HepG2 (cell line): Measurements from ENCODE around the gene DNASE2. TPM values are rescaled to one million over a fixed set of nuclear protein-coding genes. Genes with fewer than 3 reads are reported as not detected.

Experiments
- ARNT ChIP-seq: fragments of 450-650 bp; IDR thresholded peaks from 2 replicates; pipeline ENCODE4 v1.6.1; 2017
- ATF7-NPFF ChIP-seq: sonication (generic); formaldehyde crosslinking; IDR thresholded peaks from 2 replicates; pipeline ENCODE4 v1.8.1; 2023; ENCODE audit warnings: mild to moderate bottlenecking, low read depth, missing genetic modification reagents, moderate library complexity
- CHCHD3 ChIP-seq: sonication (generic); formaldehyde crosslinking; IDR thresholded peaks from 2 replicates; pipeline ENCODE4 v1.8.0; 2022; ENCODE audit warnings: mild to moderate bottlenecking, missing genetic modification reagents, moderate library complexity
- ETV6 ChIP-seq: sonication (generic); formaldehyde crosslinking; conservative IDR thresholded peaks from 2 replicates; pipeline ENCODE4 v1.4.0; 2020; ENCODE audit warnings: missing genetic modification reagents
- KDM5A ChIP-seq: fragments of 200-600 bp; sonication (generic); IDR thresholded peaks from 2 replicates; pipeline ENCODE4 v1.7.0; 2018; ENCODE audit warnings: antibody characterized with exemption, mild to moderate bottlenecking, low read length, borderline replicate concordance
- KLF9 ChIP-seq: IDR thresholded peaks from 2 replicates; pipeline ENCODE4 v1.6.1; 2016; ENCODE audit warnings: low read depth
- SOX5 ChIP-seq: IDR thresholded peaks from 2 replicates; pipeline ENCODE4 v1.6.1; 2016; ENCODE audit warnings: borderline replicate concordance
- TP53 ChIP-seq: sonication (generic); formaldehyde crosslinking; conservative IDR thresholded peaks from 2 replicates; pipeline ENCODE4 v1.4.0; 2020; ENCODE audit warnings: missing genetic modification reagents
- U2AF2 ChIP-seq: fragments of 200-400 bp; formaldehyde crosslinking; IDR thresholded peaks from 2 replicates; pipeline ENCODE4 v1.6.1; 2017; ENCODE audit warnings: low read depth, mild to moderate bottlenecking, low read length
- ZNF367 ChIP-seq: sonication (generic); formaldehyde crosslinking; IDR thresholded peaks from 2 replicates; pipeline ENCODE4 v1.4.0; 2020; ENCODE audit warnings: missing genetic modification reagents, borderline replicate concordance
- ZNF724P ChIP-seq: sonication (generic); formaldehyde crosslinking; IDR thresholded peaks from 2 replicates; pipeline ENCODE4 v1.8.0; 2022; ENCODE audit warnings: missing genetic modification reagents, borderline replicate concordance
- ZNF768 ChIP-seq: sonication (generic); formaldehyde crosslinking; IDR thresholded peaks from 2 replicates; pipeline ENCODE4 v1.4.0; 2020; ENCODE audit warnings: missing genetic modification reagents
- ZNF790 ChIP-seq: sonication (generic); formaldehyde crosslinking; IDR thresholded peaks from 2 replicates; pipeline ENCODE4 v1.8.0; 2022; ENCODE audit warnings: missing genetic modification reagents, mild to moderate bottlenecking, borderline replicate concordance
- ZSCAN12 ChIP-seq: sonication (generic); formaldehyde crosslinking; IDR thresholded peaks from 2 replicates; pipeline ENCODE4 v1.9.0; 2021; ENCODE audit warnings: mild to moderate bottlenecking, missing genetic modification reagents
- polyA plus RNA-seq, 8 experiments: library from polyadenylated mRNA; depleted of rRNA in 3 of 8; stranded (reverse) in 7 of 8; unstranded in 1 of 8; fragments of >200 nt; fragmentation: Illumina TruSeq in 4 of 8; extraction: Trizol in 4 of 8; gene quantifications; 2 replicates each; pipeline versions ENCODE4 v1.2.1 to v1.2.3, GENCODE V29; 2011 to 2016; ENCODE audit warnings: low read depth in 4 of 8, missing spikeins in 1 of 8, mixed read lengths in 1 of 8; ENCODE audit not compliant: insufficient read depth in 1 of 8
- total RNA-seq, 5 experiments: library from RNA; depleted of rRNA; stranded (reverse); fragments of >200 nt; fragmentation: Illumina TruSeq; extraction: Trizol; gene quantifications; 2 replicates each; pipeline ENCODE4 v1.2.3, GENCODE V29; 2016; ENCODE audit warnings: low read depth in 1 of 5
- TF ChIP-seq, protein P1 (sequence below): sonication (generic); formaldehyde crosslinking; IDR thresholded peaks from 2 replicates; pipeline ENCODE4 v1.5.0; 2020; ENCODE audit warnings: mild to moderate bottlenecking, missing genetic modification reagents
- TF ChIP-seq, protein P2 (sequence below): IDR thresholded peaks from 2 replicates; pipeline ENCODE4 v1.6.1; 2016; ENCODE audit warnings: control low read depth
- TF ChIP-seq, protein P3 (sequence below): sonication (generic); formaldehyde crosslinking; IDR thresholded peaks from 2 replicates; pipeline ENCODE4 v1.4.0; 2020; ENCODE audit warnings: missing genetic modification reagents
- TF ChIP-seq, protein P4 (sequence below): sonication (generic); formaldehyde crosslinking; IDR thresholded peaks from 2 replicates; pipeline ENCODE4 v1.5.0; 2020; ENCODE audit warnings: missing genetic modification reagents
- TF ChIP-seq, protein P5 (sequence below): sonication (generic); formaldehyde crosslinking; IDR thresholded peaks from 2 replicates; pipeline ENCODE4 v1.4.0; 2020; ENCODE audit warnings: missing genetic modification reagents, borderline replicate concordance

The DNASE2 gene
- total and polyA plus RNA-seq, 2 of the 13 experiments (the other 11 are each of a cell fraction or from before 2014, with no cell fraction given), result 7.5 to 16.2 TPM

DNA sequence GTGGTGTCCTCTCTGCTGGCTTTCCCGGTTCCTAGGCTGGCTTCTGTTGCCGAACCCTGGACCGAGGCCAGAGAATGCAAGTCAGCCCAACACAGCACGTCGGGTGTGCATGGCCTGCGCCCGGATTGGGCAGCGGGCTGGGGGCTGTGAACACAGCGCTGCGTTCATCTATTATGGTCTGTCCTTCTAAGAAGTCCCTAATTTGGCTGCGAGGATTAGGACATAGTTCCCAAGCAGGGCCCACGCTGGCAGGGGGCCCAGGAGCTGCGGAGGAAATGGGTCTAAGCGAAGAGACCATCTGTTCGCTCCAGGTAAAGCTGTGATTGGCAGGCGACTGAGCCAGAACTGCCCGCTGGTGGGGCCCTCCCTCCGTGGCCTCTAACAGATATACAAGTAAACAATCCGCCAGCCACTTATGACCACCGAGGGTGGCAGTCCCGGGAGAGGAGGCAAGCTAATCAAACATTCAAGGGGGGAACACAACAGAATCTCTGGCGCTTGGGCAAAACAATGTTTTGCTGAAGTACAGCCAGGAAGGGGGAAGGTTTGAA is 31.8 kb upstream of the DNASE2 start (continued):
- TF ChIP-seq, protein P1, sequence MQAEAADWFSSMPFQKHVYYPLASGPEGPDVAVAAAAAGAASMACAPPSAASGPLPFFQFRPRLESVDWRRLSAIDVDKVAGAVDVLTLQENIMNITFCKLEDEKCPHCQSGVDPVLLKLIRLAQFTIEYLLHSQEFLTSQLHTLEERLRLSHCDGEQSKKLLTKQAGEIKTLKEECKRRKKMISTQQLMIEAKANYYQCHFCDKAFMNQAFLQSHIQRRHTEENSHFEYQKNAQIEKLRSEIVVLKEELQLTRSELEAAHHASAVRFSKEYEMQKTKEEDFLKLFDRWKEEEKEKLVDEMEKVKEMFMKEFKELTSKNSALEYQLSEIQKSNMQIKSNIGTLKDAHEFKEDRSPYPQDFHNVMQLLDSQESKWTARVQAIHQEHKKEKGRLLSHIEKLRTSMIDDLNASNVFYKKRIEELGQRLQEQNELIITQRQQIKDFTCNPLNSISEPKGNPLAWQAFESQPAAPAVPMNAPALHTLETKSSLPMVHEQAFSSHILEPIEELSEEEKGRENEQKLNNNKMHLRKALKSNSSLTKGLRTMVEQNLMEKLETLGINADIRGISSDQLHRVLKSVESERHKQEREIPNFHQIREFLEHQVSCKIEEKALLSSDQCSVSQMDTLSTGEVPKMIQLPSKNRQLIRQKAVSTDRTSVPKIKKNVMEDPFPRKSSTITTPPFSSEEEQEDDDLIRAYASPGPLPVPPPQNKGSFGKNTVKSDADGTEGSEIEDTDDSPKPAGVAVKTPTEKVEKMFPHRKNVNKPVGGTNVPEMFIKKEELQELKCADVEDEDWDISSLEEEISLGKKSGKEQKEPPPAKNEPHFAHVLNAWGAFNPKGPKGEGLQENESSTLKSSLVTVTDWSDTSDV (CRISPR knock-in tag), result no peak
- TF ChIP-seq ZNF790 (no peak), ARNT (no peak), ZNF367 (no peak), TP53 (no peak), U2AF2 (no peak), ETV6 (no peak), ZNF724P (no peak), ZSCAN12 (no peak), KDM5A (no peak), SOX5 (CRISPR knock-in tag) (peak; percentile 29; the same call in 1 of the 2 replicates), ATF7-NPFF (CRISPR knock-in tag) (no peak), KLF9 (no peak), CHCHD3 (CRISPR knock-in tag) (no peak), ZNF768 (peak; percentile 45; the same call in 1 of the 2 replicates)
- TF ChIP-seq, protein P2, sequence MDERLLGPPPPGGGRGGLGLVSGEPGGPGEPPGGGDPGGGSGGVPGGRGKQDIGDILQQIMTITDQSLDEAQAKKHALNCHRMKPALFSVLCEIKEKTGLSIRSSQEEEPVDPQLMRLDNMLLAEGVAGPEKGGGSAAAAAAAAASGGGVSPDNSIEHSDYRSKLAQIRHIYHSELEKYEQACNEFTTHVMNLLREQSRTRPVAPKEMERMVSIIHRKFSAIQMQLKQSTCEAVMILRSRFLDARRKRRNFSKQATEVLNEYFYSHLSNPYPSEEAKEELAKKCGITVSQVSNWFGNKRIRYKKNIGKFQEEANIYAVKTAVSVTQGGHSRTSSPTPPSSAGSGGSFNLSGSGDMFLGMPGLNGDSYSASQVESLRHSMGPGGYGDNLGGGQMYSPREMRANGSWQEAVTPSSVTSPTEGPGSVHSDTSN (CRISPR knock-in tag), result peak; percentile 83
- TF ChIP-seq, protein P3, sequence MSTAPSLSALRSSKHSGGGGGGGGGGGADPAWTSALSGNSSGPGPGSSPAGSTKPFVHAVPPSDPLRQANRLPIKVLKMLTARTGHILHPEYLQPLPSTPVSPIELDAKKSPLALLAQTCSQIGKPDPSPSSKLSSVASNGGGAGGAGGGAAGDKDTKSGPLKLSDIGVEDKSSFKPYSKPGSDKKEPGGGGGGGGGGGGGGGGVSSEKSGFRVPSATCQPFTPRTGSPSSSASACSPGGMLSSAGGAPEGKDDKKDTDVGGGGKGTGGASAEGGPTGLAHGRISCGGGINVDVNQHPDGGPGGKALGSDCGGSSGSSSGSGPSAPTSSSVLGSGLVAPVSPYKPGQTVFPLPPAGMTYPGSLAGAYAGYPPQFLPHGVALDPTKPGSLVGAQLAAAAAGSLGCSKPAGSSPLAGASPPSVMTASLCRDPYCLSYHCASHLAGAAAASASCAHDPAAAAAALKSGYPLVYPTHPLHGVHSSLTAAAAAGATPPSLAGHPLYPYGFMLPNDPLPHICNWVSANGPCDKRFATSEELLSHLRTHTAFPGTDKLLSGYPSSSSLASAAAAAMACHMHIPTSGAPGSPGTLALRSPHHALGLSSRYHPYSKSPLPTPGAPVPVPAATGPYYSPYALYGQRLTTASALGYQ (CRISPR knock-in tag), result no peak
- TF ChIP-seq, protein P4, sequence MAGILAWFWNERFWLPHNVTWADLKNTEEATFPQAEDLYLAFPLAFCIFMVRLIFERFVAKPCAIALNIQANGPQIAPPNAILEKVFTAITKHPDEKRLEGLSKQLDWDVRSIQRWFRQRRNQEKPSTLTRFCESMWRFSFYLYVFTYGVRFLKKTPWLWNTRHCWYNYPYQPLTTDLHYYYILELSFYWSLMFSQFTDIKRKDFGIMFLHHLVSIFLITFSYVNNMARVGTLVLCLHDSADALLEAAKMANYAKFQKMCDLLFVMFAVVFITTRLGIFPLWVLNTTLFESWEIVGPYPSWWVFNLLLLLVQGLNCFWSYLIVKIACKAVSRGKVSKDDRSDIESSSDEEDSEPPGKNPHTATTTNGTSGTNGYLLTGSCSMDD, result no peak
- TF ChIP-seq, protein P5, sequence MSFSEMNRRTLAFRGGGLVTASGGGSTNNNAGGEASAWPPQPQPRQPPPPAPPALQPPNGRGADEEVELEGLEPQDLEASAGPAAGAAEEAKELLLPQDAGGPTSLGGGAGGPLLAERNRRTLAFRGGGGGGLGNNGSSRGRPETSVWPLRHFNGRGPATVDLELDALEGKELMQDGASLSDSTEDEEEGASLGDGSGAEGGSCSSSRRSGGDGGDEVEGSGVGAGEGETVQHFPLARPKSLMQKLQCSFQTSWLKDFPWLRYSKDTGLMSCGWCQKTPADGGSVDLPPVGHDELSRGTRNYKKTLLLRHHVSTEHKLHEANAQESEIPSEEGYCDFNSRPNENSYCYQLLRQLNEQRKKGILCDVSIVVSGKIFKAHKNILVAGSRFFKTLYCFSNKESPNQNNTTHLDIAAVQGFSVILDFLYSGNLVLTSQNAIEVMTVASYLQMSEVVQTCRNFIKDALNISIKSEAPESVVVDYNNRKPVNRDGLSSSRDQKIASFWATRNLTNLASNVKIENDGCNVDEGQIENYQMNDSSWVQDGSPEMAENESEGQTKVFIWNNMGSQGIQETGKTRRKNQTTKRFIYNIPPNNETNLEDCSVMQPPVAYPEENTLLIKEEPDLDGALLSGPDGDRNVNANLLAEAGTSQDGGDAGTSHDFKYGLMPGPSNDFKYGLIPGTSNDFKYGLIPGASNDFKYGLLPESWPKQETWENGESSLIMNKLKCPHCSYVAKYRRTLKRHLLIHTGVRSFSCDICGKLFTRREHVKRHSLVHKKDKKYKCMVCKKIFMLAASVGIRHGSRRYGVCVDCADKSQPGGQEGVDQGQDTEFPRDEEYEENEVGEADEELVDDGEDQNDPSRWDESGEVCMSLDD (CRISPR knock-in tag), result no peak
